WI38 (cell line): ENCODE results near the gene FXN.

ENCODE experiments used
- H3K4me3 ChIP-seq: 2 replicates; pipeline ENCODE4 v1.5.1; 2011; ENCODE audit warnings: low read depth, mild to moderate bottlenecking, control low read depth, low read length
- TF ChIP-seq, protein P1 (sequence below): IDR thresholded peaks from 2 replicates; pipeline ENCODE4 v1.5.1; 2012; ENCODE audit warnings: low read depth, mild to moderate bottlenecking, control low read depth, low read length

Gene FXN

GRCh38 chr9:69078581-69078980 is 43.0 kb downstream of the FXN start:
- no peak overlapping the region for H3K4me3 ChIP-seq
- TF ChIP-seq, protein P1, sequence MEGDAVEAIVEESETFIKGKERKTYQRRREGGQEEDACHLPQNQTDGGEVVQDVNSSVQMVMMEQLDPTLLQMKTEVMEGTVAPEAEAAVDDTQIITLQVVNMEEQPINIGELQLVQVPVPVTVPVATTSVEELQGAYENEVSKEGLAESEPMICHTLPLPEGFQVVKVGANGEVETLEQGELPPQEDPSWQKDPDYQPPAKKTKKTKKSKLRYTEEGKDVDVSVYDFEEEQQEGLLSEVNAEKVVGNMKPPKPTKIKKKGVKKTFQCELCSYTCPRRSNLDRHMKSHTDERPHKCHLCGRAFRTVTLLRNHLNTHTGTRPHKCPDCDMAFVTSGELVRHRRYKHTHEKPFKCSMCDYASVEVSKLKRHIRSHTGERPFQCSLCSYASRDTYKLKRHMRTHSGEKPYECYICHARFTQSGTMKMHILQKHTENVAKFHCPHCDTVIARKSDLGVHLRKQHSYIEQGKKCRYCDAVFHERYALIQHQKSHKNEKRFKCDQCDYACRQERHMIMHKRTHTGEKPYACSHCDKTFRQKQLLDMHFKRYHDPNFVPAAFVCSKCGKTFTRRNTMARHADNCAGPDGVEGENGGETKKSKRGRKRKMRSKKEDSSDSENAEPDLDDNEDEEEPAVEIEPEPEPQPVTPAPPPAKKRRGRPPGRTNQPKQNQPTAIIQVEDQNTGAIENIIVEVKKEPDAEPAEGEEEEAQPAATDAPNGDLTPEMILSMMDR = no peak

- H3K4me3 ChIP-seq = no peak overlapping the region
- TF ChIP-seq, protein P1 = no peak
These were observed 43.6 kb downstream of the FXN start for GRCh38 chr9:69079186-69079585.

- TF ChIP-seq, protein P1 = no peak
- H3K4me3 ChIP-seq = no peak overlapping the region
These were observed 45.7 kb downstream of the FXN start for GRCh38 chr9:69081261-69081660.

DNA sequence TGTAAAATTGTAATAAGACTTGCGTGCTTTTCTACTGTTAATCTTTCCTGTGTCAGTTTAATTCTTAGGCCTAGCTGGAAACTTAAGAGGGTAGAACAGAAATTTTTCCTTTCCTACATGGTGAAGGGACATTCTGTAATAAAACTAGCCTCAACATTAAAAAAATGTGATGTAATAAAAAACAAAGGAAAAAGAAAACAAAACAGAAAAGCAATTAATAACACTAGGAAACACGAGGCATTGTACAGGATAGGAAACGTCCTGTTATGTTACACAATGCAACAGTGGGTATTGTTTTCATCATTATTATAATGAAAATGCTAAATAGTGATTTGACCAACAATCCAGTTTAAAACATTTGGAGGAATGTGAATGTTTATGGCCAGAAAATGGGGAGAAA is 47.8 kb downstream of the FXN start:
- H3K4me3 ChIP-seq = no peak overlapping the region
- TF ChIP-seq, protein P1 = no peak

DNA sequence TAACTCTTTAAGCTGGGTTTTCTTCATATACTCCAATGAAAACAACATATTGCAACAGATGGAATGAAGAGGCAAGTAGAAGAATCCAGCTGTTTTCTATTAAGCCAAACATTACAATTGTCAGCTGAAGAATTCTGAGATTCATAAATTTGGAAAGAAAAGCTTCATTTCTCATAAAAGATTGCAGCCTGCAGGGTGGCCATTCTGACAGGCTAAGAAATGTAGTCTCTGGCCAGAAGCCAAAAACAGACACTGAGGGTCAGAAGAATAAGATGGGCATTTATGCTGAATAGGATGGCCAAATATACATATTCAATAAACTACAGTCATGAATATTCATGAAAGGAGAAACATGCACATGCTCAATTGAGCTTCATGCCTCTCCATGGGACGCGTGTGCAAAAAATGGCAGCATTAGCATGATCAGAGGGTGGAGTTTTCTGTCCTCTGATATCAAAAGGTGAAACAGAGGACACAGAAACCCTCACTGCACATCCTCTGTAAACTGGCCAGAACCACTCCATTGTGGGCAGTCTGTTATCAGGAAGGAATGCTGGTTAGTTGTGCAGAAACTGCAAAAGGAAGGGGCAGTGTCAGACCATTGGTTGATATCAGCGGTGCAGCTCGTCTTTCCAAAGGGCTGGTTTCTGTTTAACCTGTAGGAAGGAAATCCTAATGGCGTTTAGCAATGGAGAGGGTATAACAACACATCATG is 50.2 kb downstream of the FXN start:
- no peak overlapping the region for H3K4me3 ChIP-seq
- TF ChIP-seq, protein P1 = no peak

GRCh38 chr9:69086312-69086711 is 50.8 kb downstream of the FXN start:
- no peak overlapping the region for H3K4me3 ChIP-seq
- TF ChIP-seq, protein P1 = no peak

- H3K4me3 ChIP-seq = no peak overlapping the region
- TF ChIP-seq, protein P1 = no peak
These were observed 51.2 kb downstream of the FXN start for GRCh38 chr9:69086769-69087168.
